Measurements from ENCODE around the gene IRF5.

DNA sequence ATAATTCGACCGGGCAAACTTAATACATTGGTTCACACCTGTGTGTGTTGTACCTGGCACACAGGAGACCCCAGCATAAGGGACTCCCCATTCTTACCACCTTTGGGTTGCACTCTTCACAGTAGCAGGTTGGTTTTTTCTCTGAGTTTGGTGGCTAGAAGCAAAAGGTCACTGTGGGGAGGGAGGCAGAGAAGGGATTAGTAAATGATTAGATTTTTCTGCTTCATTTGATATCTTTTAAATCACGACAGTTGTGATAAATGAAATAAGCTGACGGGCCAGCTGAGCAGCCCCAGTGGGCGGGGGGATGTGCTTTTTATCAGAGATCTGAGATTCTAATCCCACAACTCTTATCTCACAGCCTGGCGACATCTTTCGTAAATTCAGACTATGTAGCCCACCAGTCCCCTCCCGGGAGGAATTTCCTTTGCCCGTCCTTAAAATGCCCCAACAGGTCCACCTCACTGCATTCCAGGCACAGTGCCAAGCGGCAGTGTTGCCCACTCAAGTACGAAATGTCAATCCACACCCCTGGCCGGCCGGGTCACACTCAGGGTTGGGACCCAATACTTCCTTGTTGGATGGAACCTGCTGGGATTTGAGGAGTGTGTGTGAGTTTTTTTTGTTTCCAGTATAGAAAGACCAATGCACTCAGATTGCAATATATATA, 16.7 kb upstream of the IRF5 start:
- TF ChIP-seq, protein P1, sequence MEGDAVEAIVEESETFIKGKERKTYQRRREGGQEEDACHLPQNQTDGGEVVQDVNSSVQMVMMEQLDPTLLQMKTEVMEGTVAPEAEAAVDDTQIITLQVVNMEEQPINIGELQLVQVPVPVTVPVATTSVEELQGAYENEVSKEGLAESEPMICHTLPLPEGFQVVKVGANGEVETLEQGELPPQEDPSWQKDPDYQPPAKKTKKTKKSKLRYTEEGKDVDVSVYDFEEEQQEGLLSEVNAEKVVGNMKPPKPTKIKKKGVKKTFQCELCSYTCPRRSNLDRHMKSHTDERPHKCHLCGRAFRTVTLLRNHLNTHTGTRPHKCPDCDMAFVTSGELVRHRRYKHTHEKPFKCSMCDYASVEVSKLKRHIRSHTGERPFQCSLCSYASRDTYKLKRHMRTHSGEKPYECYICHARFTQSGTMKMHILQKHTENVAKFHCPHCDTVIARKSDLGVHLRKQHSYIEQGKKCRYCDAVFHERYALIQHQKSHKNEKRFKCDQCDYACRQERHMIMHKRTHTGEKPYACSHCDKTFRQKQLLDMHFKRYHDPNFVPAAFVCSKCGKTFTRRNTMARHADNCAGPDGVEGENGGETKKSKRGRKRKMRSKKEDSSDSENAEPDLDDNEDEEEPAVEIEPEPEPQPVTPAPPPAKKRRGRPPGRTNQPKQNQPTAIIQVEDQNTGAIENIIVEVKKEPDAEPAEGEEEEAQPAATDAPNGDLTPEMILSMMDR (conservative IDR thresholded peaks at IDR 0.05; ENCODE audit: low read length): no peak
- TF ChIP-seq EZH2phosphoT487 (IDR thresholded peaks at IDR 0.05; ENCODE audit: borderline replicate concordance): no peak
